DND-41 (cell line): Measurements from ENCODE around the gene SEC23IP.

Experiments
- EZH2 ChIP-seq: IDR thresholded peaks from 3 replicates; pipeline ENCODE4 v1.6.1; 2012; ENCODE audit warnings: borderline replicate concordance, low read depth, mild to moderate bottlenecking, moderate library complexity, low read length, inconsistent platforms; ENCODE audit not compliant: severe bottlenecking
- TF ChIP-seq, protein P1 (sequence below): IDR thresholded peaks from 2 replicates; pipeline ENCODE4 v1.5.1; 2012; ENCODE audit warnings: borderline replicate concordance, low read length, moderate library complexity, mild to moderate bottlenecking; ENCODE audit not compliant: poor library complexity, severe bottlenecking; ENCODE audit errors: extremely low read depth

DNA sequence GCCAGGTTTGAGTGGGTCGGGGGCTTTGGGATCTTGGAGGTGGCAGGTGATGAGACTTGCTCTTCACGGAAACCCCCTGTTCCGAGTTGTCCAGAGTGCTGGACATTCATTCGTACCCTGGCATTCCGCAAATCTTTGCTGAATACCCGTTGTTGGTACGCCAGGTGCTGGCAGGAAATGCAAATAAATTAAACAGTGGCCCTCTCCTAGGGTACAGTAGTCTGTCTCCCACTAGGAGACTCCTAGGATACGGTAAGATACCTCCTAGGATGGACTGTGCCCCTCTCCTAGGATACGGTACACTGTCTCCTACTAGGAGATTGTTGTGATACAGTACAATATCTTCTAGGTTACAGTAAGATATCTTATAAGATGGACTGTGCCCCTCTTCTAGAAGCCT lies 544 bp downstream of the SEC23IP start:
- TF ChIP-seq, protein P1, sequence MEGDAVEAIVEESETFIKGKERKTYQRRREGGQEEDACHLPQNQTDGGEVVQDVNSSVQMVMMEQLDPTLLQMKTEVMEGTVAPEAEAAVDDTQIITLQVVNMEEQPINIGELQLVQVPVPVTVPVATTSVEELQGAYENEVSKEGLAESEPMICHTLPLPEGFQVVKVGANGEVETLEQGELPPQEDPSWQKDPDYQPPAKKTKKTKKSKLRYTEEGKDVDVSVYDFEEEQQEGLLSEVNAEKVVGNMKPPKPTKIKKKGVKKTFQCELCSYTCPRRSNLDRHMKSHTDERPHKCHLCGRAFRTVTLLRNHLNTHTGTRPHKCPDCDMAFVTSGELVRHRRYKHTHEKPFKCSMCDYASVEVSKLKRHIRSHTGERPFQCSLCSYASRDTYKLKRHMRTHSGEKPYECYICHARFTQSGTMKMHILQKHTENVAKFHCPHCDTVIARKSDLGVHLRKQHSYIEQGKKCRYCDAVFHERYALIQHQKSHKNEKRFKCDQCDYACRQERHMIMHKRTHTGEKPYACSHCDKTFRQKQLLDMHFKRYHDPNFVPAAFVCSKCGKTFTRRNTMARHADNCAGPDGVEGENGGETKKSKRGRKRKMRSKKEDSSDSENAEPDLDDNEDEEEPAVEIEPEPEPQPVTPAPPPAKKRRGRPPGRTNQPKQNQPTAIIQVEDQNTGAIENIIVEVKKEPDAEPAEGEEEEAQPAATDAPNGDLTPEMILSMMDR, result no peak
- no peak for TF ChIP-seq EZH2
